GM06990 (cell line): ENCODE measurements around the gene ARHGAP18.

Source experiments
- DNase-seq: peaks from one replicate; pipeline ENCODE4 v3.0.0-alpha.2; 2011; ENCODE audit not compliant: insufficient read length; ENCODE audit errors: extremely low read depth
- H3K27me3 ChIP-seq: replicated peaks from 2 replicates; pipeline ENCODE4 v1.6.0; 2011; ENCODE audit warnings: low read length; ENCODE audit not compliant: control insufficient read depth, insufficient read depth
- H3K36me3 ChIP-seq: 2 replicates; pipeline ENCODE4 v1.5.1; 2011; ENCODE audit warnings: low read length; ENCODE audit not compliant: control insufficient read depth, insufficient read depth
- H3K4me3 ChIP-seq: replicated peaks from 2 replicates; pipeline ENCODE4 v1.5.1; 2011; ENCODE audit warnings: low read depth, mild to moderate bottlenecking, control low read depth, low read length
- CTCF ChIP-seq: IDR thresholded peaks from 2 replicates; pipeline ENCODE4 v1.5.1; 2011; ENCODE audit warnings: low read length, control low read depth, mild to moderate bottlenecking, inconsistent platforms; ENCODE audit not compliant: insufficient read depth, poor library complexity, severe bottlenecking

The ARHGAP18 gene

GRCh38 chr6:129713806-129714333, 3.9 kb upstream of the ARHGAP18 start:
- no peak for DNase-seq
- H3K4me3 ChIP-seq: no peak overlapping the region
- no peaks in the 10 kb centered on the region for H3K36me3 ChIP-seq
- no peak for TF ChIP-seq CTCF
- H3K27me3 ChIP-seq: no peaks in the 10 kb centered on the region

- H3K27me3 ChIP-seq: no peaks in the 10 kb centered on the region
Measured at GRCh38 chr6:129711271-129711631, 1.3 kb upstream of the ARHGAP18 start.

GRCh38 chr6:129710450-129711270, 683 bp upstream of the ARHGAP18 start:
- TF ChIP-seq CTCF: no peak
- H3K36me3 ChIP-seq: no peaks in the 10 kb centered on the region
- peak overlapping the region; percentile 84 for H3K4me3 ChIP-seq
- no peak for DNase-seq
- no peaks in the 10 kb centered on the region for H3K27me3 ChIP-seq

More at GRCh38 chr6:129711271-129711631, 1.3 kb upstream of the ARHGAP18 start:
- no peak overlapping the region for H3K4me3 ChIP-seq
- H3K36me3 ChIP-seq: no peaks in the 10 kb centered on the region
- no peak for DNase-seq
- TF ChIP-seq CTCF: no peak

- H3K36me3 ChIP-seq: no peaks in the 10 kb centered on the region
- no peaks in the 10 kb centered on the region for H3K27me3 ChIP-seq
- TF ChIP-seq CTCF: no peak
- H3K4me3 ChIP-seq: peak overlapping the region; percentile 84
- DNase-seq: no peak
Measured at GRCh38 chr6:129709196-129709768, 695 bp downstream of the ARHGAP18 start.

- H3K4me3 ChIP-seq: peak overlapping the region; percentile 84
Measured at GRCh38 chr6:129708496-129709195, 1.3 kb downstream of the ARHGAP18 start.

More at GRCh38 chr6:129708496-129709195, 1.3 kb downstream of the ARHGAP18 start:
- no peaks in the 10 kb centered on the region for H3K27me3 ChIP-seq
- no peak for DNase-seq
- no peak for TF ChIP-seq CTCF
- H3K36me3 ChIP-seq: no peaks in the 10 kb centered on the region
